Fibroblast of pulmonary artery (primary cell): Measurements from ENCODE around the gene HORMAD2.

Experiments used
- DNase-seq: peaks from one replicate; pipeline ENCODE4 v3.0.0-alpha.2; 2010; ENCODE audit warnings: low read depth
- H3K4me3 ChIP-seq: replicated peaks from 2 replicates; pipeline ENCODE4 v1.5.1; 2011; ENCODE audit warnings: low read depth, mild to moderate bottlenecking, control low read depth, low read length, moderate library complexity
- CTCF ChIP-seq: IDR thresholded peaks from 2 replicates; pipeline ENCODE4 v1.5.1; 2011; ENCODE audit warnings: mild to moderate bottlenecking, control low read depth, low read length, inconsistent platforms; ENCODE audit errors: missing control alignments

Gene HORMAD2

GRCh38 chr22:30073743-30074142 is 6.5 kb upstream of the HORMAD2 start:
- H3K4me3 ChIP-seq = no peak overlapping the region
- DNase-seq = no peak
- no peak for TF ChIP-seq CTCF

- TF ChIP-seq CTCF = no peak
- no peak overlapping the region for H3K4me3 ChIP-seq
- DNase-seq = no peak
These were observed 6.1 kb upstream of the HORMAD2 start for GRCh38 chr22:30074147-30074546.

GRCh38 chr22:30074994-30075393 is 5.3 kb upstream of the HORMAD2 start:
- no peak for TF ChIP-seq CTCF
- H3K4me3 ChIP-seq = no peak overlapping the region
- no peak for DNase-seq

- no peak for DNase-seq
- TF ChIP-seq CTCF = no peak
- no peak overlapping the region for H3K4me3 ChIP-seq
These were observed 2.9 kb upstream of the HORMAD2 start for GRCh38 chr22:30077279-30077880.

GRCh38 chr22:30078320-30079311 is 1.6 kb upstream of the HORMAD2 start:
- no peak overlapping the region for H3K4me3 ChIP-seq
- DNase-seq = no peak
- TF ChIP-seq CTCF = no peak

GRCh38 chr22:30080805-30081204 is 541 bp downstream of the HORMAD2 start:
- TF ChIP-seq CTCF = no peak

More at GRCh38 chr22:30080805-30081204, 541 bp downstream of the HORMAD2 start:
- no peak overlapping the region for H3K4me3 ChIP-seq
- DNase-seq = no peak
